Stomach (tissue), 4 donors: ENCODE results near the gene SLC2A6.

Experiments used
- CTCF ChIP-seq, 7 experiments: fragments of 450-650 bp in 4 of 7; fragments of 200-600 bp in 3 of 7; sonication (generic) in 3 of 7; IDR thresholded peaks; one replicate each; pipeline ENCODE4 v1.5.1; 2016 to 2019; ENCODE audit warnings: antibody characterized with exemption in 7 of 7, control low read depth in 2 of 7, mild to moderate bottlenecking in 1 of 7
- EP300 ChIP-seq: sonication (generic); formaldehyde crosslinking; IDR thresholded peaks from one replicate; pipeline ENCODE4 v1.6.1; 2017; ENCODE audit warnings: antibody characterized with exemption
- POLR2A ChIP-seq, 4 donors: fragments of 450-650 bp; IDR thresholded peaks; one replicate each; pipeline ENCODE4 v1.6.1; 2016; ENCODE audit warnings: antibody characterized with exemption in 4 of 4, control low read depth in 2 of 4, mild to moderate bottlenecking in 1 of 4, moderate library complexity in 1 of 4
- POLR2AphosphoS5 ChIP-seq, 3 donors: sonication (generic); formaldehyde crosslinking; IDR thresholded peaks; one replicate each; pipeline ENCODE4 v1.6.1; 2016; ENCODE audit warnings: antibody characterized with exemption in 3 of 3

GRCh38 chr9:133516256-133516960 lies 37.5 kb upstream of the SLC2A6 start:
- TF ChIP-seq CTCF (IDR thresholded peaks at IDR 0.05) (no peak), POLR2AphosphoS5 (IDR thresholded peaks at IDR 0.05) (no peak), EP300 (no peak), POLR2A (IDR thresholded peaks at IDR 0.05) (no peak)
